RPMI7951 (cell line): ENCODE measurements around the gene FRMD1. TPM values are rescaled to one million over a fixed set of nuclear protein-coding genes. Genes with fewer than 3 reads are reported as not detected.

Experiments
- DNase-seq: peaks from one replicate; pipeline ENCODE4 v3.0.0-alpha.2; 2012; ENCODE audit warnings: low read depth
- total RNA-seq: library from RNA; depleted of rRNA; stranded (reverse); fragments of >200 nt; shearing (Covaris generic); gene quantifications from 2 replicates; pipeline ENCODE4 v1.2.3, GENCODE V29; 2014

Gene FRMD1
- total RNA-seq, 1 experiment from 2014 or later = not detected

- no peak for DNase-seq
These were observed 23.1 kb downstream of the FRMD1 start for GRCh38 chr6:168055696-168056489.

GRCh38 chr6:168054765-168055560 lies 24.0 kb downstream of the FRMD1 start:
- no peak for DNase-seq

- no peak for DNase-seq
These were observed 25.0 kb downstream of the FRMD1 start for GRCh38 chr6:168053957-168054471.

- DNase-seq = no peak
These were observed 25.7 kb downstream of the FRMD1 start for GRCh38 chr6:168053086-168053956.

- DNase-seq = no peak
These were observed 26.6 kb downstream of the FRMD1 start for GRCh38 chr6:168052291-168052891.

GRCh38 chr6:168051648-168052047 lies 27.4 kb downstream of the FRMD1 start:
- no peak for DNase-seq

GRCh38 chr6:168050881-168051586 lies 28.0 kb downstream of the FRMD1 start:
- no peak for DNase-seq

GRCh38 chr6:168050225-168050880 lies 28.7 kb downstream of the FRMD1 start:
- no peak for DNase-seq

GRCh38 chr6:168049706-168050224 lies 29.2 kb downstream of the FRMD1 start:
- DNase-seq = no peak

GRCh38 chr6:168049277-168049676 lies 29.7 kb downstream of the FRMD1 start:
- DNase-seq = no peak

- DNase-seq = no peak
These were observed 30.3 kb downstream of the FRMD1 start for GRCh38 chr6:168048724-168049025.

- DNase-seq = no peak
These were observed 30.9 kb downstream of the FRMD1 start for GRCh38 chr6:168047841-168048723.

GRCh38 chr6:168046696-168047095 lies 32.3 kb downstream of the FRMD1 start:
- DNase-seq = no peak

- no peak for DNase-seq
These were observed 33.0 kb downstream of the FRMD1 start for GRCh38 chr6:168045706-168046620.

GRCh38 chr6:168045141-168045691 lies 33.8 kb downstream of the FRMD1 start:
- DNase-seq = no peak

GRCh38 chr6:168044521-168045130 lies 34.4 kb downstream of the FRMD1 start:
- no peak for DNase-seq

- DNase-seq = no peak
These were observed 35.1 kb downstream of the FRMD1 start for GRCh38 chr6:168043848-168044415.
